NCI-H2227 treated with DMSO at 0.1 percent for 48 hours (cell line): ENCODE measurements around the gene KLHL28.

Experiments
- DNase-seq: peaks from one replicate; lab custom pipeline; 2025; lab: John Stamatoyannopoulos, UW

KLHL28 gene

DNA sequence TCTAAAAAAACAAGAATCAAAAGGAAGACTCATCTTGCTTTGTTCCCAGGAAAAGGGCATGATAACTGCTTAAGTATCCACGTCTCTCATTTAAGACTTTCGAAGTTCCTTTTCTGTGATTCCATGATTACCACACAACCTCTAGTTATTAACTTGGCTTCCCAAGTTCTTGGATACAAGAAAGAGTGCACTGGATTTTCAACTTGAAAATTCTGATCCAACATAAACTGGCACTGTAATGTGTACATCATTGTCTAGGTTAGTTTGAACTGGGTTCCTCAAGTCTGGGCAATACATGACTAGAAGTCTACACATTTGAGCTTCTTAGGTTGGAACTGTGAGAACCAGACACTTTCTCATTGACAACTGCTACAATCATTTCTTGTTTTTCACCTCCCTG, 1.6 kb downstream of the KLHL28 start:
- DNase-seq: no peak

DNA sequence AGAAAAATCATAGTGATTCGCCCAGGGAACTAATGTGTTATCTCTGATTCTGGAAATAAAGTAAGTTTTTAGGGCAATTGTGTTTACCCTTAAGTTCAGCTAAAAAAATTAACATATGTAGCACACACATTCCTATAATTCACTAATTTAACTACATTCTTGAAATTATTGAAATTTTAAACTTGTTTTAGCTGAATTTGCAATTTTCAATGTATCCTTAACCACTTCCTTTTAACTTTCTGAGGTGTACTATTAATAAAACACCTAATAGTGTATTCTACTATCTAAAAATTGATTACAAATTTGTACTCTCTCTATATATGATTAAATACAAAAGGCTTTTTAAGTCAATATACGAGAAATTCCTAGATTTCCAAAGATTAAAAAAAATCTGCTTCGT, 2.2 kb downstream of the KLHL28 start:
- DNase-seq: no peak

DNA sequence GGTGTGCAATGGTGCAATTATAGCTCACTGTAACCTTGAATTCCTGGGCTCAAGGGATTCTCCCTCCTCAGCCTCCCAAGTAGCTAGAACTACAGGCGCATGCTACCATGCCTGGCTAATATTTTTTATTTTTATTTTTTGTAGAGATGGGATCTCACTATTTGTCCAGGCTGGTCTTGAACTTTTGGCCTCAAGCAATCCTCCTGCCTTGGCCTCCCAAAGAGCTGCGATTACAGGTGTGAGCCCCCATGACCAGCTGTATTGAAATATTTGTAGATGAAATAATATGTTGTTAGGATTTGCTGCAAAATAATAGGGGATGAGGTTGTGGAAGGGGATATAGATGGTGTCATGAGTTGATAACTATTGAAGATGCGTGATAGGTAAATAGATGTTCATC, 4.9 kb downstream of the KLHL28 start:
- DNase-seq: no peak

DNA sequence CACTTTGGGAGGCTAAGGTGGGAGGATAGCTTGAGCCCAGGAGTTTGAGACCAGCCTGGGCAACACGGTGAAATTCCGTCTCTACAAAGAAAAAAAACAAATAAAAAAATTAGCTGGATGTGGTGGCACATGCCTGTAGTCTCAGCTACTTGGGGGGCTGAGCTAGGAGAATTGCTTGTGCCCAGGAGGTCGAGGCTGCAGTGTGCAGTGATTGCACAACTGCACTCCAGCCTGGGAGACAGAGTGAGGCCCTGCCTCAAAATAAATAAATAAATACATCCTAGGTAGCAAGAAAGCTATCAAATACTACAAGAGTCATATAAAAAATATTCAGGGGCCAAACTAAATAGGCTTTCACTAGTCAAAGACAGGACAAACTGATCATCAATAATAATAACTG, 6.2 kb downstream of the KLHL28 start:
- no peak for DNase-seq

DNA sequence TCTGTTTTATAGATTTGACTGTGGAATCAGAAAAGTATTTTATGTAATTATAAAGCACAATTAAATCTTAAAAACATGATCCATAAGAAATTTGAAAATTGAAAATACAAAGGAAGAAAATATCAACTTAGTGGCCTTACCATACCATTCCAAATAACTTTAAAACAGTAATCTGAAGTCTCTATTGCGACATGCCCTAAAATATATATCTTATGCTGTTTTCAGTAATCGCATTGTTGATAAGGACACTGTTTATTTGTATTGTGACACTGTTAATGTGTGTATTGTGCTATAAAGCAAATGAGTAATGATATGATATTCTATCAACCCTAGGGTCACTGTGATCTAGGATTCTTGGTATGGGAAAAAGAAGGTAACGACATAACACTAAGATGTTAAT, 7.0 kb downstream of the KLHL28 start:
- no peak for DNase-seq

DNA sequence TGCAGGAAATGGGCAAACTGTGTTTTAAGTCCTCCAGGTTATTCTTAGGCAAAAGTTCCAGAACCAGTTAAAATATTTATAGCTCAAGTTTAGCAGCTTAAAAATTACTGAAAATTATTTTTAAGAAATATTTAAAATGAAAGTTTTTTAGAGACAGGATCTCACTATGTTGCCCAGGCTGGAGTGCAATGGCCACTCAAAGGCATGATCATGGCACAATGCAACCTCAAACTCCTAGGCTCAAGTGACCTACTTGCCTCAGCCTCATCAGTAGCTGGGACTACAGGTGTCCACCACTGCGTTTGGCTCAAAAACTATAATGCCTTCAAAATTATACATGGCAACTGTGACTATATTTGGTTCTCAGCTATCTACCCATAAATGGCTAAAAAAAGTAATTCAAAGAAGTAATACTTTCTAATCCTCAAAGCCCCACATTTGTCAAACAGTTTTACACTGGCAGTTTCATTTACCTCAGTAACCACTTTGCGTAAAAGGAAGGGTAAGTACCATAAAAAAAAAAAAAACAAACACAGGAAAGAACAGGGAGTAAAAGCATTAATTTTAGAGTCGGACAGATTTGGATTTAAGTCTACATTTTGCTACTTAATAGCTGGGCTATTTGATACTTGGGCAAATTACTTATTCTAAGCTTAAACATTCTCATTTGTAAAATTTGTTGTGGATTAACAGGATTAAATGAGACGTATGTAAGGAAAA, 9.2 kb downstream of the KLHL28 start:
- no peak for DNase-seq

DNA sequence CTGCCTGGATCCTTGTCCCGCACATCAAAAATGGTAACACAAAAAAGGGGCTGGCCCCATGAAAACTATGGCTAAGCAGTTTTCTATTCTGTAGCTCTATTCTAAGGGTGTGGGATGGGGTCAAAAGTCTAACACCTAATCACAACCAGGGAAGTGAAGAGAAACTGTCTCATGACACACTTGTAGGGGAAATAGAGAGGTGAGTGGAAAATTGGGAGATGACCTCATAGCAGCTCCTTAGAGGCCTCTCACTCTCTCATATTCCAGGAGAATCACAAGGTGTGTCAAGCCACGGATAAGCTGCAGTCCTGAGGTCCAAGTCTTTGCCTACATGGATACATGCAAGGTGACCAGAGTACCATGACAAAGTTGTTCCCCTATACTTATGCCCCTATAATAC, 10.7 kb downstream of the KLHL28 start:
- no peak for DNase-seq

DNA sequence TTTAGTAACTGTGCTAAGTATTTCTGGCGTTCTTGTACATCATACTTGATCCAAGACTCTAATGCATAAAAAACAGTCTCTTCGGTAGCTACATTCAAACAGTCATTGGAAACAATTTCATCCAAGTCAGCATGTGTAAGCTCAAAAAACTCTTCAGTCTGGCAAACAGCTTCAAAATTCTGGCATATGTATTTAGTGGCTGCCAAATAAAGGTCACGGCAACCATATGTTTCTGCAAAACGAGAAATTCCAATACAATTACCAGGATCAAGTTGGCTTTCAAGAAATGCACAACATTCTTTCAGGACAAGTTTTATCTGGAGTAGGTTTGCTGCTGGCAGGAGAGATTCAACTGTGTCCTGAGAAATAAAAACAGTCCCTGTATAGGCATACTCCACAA, 16.5 kb downstream of the KLHL28 start:
- no peak for DNase-seq

DNA sequence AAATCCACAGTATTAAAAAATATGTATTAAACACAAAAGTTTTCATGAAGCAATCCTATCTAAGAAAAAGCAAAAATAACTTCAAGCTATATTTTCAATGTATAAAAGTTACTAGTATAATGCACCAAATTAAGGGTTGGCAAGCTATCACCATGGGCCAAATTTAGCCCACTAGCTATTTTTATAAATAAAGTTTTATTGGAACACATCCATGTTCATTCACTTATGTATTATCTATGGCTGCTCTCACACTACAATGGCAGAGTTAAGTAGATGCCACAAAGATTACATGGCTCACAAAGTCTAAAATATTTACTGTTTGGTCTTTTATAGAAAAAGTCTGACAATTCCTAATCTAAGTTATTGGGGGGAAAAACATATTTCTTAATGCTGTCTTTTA, 17.6 kb downstream of the KLHL28 start:
- no peak for DNase-seq

DNA sequence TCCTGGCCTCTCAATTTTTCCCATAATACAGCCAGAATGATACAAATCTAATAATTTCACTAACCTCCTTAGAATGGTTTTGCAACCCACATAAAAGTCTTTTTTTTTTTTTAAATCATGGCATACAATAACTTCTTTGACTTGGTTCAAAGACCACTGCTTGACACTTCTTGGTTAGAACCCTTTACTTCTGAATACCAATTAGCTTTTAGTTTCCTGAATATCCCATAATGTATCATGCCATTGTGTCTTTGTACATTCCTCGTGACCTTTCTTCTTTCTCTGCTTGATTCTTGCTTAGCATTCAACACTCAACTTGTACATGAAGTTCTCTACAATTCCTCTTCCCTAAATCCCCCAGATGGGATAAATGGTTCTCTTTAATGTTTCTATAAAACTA, 19.3 kb downstream of the KLHL28 start:
- DNase-seq: no peak

DNA sequence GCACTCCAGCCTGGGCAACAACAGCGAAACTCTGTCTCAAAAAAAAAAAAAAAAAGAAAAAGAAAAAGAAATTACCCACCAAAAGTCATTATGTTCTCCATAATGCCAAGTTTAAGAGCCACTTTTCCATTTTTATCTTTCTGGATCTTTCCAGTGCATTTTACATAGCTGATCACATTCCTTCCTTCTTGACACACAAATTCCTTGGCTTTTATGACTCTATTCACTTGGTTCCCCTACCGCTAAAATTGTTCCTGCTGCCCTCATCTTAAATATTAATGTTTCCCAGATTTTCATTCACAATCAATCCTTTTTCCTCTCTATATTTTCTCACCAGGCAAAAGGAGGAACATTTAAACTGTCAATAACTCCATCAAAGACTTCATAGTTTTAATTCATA, 20.2 kb downstream of the KLHL28 start:
- DNase-seq: no peak

DNA sequence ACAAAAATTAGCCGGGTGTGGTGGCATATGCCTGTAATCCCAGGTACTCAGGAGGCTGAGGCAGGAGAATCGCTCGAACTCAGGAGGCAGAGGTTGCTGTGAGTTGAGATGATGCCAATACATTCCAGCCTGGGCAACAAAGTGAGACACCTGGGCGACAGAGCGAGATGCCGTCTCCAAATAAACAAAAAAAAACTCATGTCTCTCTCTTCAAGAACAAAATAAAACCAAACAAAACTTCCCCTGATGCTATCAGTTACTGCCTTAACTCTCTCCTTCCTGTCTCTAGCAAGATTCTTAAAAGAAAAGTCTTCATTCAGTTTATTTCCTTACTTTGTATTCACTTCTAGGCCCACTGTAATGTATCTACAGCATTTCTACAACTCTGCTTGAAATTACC, 20.8 kb downstream of the KLHL28 start:
- no peak for DNase-seq

DNA sequence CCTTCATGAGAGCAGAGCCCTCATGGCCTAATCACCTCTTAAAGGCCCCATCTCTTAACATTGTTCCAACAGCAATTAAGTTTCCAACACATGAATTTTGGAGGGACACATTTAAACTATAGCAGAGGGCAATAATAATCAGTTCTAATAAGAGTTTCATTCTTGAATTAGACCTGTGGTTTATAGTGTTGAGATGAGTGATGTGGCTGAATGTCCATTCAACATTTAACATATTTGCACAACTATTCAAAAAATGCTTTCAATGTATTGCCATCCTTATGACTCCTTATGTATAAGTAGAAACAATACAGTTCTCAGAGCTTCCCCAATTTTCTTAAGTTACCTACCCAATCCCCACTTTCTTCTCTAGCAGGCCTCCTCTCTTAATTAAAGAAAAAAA, 21.5 kb downstream of the KLHL28 start:
- DNase-seq: no peak

DNA sequence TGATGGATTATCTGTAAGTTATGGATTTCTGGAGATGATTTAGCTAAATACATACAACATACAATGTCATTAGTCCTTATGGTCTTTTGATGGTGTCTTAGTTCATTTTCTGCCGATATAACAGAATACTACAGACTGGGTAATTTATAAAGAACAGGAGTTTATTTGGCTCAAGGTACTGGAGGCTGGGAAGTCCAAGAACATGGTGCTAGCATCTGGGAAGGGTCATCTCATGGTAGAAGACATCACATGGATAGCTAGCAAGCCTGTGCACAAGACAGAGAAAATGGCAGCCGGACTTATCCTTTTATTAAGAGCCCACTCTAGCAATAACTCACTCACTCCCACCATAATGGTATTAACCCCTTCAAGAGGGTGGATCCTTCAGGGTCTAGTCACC, 24.2 kb downstream of the KLHL28 start:
- DNase-seq: no peak

DNA sequence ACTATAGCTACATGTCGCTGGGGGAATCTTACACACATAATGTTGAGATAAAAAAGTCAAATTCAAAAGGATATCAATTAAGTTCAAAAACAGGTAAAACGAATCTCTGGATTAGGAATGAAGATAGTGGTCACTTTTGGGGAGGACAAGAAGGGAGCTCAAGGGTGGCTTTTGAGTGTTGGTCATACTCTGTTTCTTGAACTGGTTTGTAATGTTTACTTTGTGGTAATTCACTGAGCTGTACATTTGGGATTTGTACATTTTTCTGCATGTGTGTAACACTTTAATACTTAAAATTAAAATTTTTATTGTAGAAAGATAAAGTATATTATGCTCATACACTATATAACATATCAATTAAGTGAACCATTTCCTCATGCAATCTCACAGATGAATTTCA, 26.6 kb downstream of the KLHL28 start:
- no peak for DNase-seq

DNA sequence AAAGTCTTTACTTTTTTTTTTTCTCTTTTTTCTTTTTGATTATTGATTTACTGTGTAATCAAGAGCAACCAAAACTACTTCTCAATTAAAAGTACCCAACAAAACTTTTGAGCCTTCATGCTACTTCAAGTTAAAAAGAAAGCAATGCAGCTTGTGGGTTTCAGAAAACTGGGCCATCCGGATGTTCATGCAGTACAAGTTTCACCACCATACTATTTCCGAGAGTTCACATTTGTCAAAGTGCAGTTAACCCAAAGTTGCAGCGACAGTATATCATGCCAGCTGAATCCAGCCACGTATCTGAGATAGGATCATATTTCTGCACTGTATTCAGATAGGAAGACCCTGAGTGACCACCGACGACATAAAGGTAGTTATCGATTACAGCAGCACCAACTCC, 33.0 kb downstream of the KLHL28 start:
- DNase-seq: no peak

DNA sequence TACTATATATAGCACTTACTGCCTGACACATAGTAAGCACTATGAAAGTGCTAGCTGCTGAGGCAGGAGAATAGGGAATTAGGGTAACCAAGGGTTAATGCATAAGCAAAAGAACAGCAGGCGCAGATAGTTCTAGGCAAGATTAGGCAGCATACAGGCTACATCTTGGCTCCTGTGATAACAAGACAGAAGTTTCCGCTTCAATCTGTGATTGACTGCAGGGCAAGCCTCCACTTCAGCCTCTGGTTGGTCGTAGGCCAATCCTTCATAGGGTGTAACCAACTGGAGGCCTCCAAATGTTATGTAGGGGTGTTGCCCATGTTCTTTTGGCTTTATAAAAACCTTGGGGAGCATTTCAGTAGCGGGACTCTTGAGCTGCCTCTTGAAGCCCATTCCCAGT, 46.9 kb downstream of the KLHL28 start:
- peak; percentile 9 for DNase-seq

DNA sequence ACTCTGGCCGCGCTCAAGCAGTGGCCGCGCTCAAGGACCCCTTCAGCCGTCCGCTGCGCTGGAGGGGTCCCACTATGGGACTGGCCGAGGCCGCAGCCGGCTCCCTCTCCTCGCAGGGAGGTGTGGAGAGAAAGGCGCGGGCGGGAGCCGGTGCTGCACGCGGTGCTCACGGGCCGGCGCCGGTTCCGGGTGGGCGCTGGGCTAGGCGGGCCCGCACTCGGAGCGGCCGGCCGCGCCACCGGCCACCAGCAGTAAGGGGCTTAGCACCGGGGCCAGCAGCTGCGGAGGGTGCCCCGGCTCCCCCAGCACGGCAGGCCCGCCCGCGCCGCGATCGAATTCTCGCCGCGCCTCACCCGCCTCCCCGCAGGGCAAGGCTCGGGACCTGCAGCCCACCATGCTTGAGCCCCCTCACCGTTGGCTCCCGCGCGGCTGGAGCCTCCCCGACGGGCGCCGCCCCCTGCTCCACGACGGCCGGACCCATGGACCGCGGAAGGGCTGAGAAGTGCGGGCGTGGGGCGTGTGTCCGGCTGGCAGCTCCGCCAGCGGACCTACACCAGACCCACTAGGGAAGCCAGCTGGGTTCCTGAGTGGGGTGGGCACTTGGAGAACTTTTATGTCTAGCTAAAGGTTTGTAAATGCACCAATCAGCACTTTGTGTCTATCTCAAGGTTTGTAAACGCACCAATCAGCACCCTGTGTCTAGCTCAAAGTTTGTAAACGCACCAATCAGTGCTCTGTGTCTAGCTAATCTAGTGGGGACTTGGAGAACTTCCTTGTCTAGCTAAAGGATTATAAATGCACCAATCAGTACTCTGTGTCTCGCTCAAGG, 49.5 kb downstream of the KLHL28 start:
- no peak for DNase-seq

DNA sequence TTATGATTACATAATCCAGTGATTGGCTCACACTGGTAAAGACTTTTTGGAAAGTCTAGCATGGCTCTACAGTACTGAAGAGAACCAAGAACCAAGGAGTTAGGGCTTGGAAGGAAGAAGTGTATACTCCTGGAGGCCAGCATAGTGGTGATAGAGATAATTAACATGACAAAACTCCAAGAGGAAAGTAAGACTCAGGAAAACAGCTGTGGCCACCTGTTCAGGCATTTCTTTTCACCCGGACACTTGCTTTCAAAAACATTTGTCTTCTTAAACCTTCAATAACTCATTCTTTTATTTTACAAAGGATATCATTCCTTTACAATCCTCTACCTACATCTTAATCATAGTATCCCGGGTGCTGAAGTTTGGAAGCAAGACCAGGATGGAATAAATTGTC, 50.9 kb downstream of the KLHL28 start:
- DNase-seq: no peak

DNA sequence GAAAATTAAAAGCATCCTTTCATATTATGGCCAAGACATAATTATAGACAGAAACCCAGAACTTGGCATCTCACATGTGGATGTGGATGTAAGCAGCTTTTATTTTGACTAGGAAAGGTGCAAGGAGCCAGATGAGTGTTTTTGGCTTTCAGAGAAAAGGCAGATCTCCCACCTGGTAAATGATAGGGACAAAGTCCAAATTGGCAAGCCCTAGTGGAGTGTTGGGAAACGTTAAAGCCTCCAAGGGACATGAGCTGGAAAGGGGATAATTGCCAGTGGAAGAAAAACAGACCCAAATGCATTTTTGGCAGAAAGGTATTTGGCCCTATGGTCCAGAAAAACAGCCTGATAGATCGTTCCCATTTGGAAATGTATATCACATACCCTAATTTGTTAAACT, 60.1 kb downstream of the KLHL28 start:
- no peak for DNase-seq

DNA sequence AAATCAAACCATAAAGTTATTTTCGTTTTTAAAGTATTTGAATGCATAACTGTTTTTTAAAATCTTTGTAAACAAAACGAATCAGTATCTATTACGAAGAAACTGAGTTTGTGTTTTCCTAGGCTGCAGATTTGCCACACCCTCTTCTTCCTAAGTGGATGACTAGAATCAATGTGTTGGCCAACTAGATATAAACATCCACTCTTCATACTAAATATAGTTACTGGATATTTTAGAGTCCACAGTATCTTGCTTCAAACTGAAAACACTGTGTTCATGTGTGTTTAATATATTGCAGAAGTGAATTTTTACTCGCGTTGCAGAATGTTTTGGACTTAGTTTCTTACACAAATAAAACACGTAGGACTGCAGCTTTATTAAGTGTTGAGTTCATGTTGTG, 63.2 kb downstream of the KLHL28 start:
- DNase-seq: no peak

DNA sequence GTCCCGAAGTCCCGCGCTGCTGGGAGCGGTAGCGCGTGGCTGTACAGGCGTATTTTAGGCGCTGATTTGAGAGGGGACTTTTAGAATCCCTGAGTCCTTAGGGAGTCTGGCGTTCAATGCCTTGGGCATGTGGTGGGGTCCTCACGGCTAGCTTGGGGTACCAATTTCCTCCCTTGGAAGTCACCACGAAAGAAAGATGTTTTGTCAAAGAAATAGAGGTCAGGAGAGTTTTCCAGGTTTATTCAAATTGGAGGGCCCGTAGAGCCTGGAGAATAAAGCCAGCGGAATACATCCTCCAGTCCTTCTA, 63.9 kb downstream of the KLHL28 start:
- DNase-seq: peak; percentile 24

DNA sequence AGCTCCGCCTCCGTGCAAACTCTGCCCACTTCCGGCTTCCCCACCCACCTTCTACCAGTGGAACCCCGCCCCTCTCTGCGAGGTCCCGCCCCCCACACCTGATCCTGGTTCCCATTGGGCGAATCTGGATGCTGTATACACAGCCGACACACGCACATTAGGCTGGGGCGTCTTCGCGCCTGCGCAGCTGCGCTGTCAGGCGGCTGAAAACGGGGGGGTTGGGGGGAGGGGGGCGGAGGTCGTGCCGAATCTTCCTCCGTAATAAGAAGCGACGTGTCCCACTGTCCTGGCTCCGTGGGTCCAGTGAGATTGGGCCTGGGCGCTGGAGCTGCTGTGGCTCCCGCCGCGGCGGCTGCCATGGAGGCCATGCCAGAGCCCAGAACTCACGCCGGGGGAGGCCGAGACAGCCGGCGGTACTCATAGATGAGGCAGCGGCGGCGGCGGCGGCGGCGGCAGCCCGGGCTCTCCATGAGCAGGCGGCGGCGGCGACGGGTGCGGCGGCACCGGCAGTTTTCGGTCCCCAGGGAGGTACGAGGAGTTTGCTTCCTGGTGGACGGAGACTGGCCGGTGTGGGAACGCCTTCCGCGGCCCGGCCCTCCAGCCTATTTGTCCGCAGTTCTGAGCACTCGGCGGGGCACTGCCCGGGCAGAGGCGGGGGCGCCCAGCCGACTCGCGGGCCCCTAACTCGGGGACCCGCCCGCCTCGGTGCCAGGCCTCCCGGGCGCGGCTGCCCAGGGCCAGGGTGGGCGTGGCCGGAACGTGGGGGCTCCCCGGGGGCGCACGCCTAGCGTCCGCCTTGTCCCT, 64.5 kb downstream of the KLHL28 start:
- DNase-seq: peak; percentile 92
